Panc1 (cell line): ENCODE measurements around the gene KDM7A. TPM values are rescaled to one million over a fixed set of nuclear protein-coding genes. Genes with fewer than 3 reads are reported as not detected.

ENCODE experiments used
- ATAC-seq: fragments of 200-7000 bp; cut with Tn5 transposase; 2 replicates; pipeline ENCODE4 v1.9.1; 2020; ENCODE audit warnings: mild to moderate bottlenecking, moderate library complexity
- BruUV-seq: library from RNA; stranded (reverse); fragments of 400-500 nt; replicated peaks from 2 replicates; lab custom pipeline; 2021; lab: Mats Ljungman, UMichigan
- CTCF ChIA-PET: fragments of 300-600 bp; sonication (Branson Sonifier 250); formaldehyde crosslinking; loops from one replicate; lab custom pipeline; 2022; ENCODE audit warnings: antibody characterized with exemption; lab: Charles Lee
- POLR2A ChIA-PET: fragments of 300-600 bp; sonication (Branson Sonifier 250); formaldehyde crosslinking; loops from one replicate; lab custom pipeline; 2022; ENCODE audit warnings: antibody characterized with exemption; lab: Charles Lee
- DNase-seq: peaks from one replicate; pipeline ENCODE4 v3.0.0-alpha.2; 2010; ENCODE audit warnings: low read depth, low spot score
- H3K27ac ChIP-seq: 2 replicates; pipeline ENCODE4 v1.5.1; 2011; ENCODE audit warnings: mild to moderate bottlenecking, low read length, inconsistent platforms
- H3K27me3 ChIP-seq: fragments of 200-500 bp; sonication (Bioruptor generic); 2 replicates; pipeline ENCODE4 v1.6.0; 2014; ENCODE audit warnings: low read length, inconsistent platforms; ENCODE audit not compliant: control insufficient read depth, insufficient read depth
- H3K36me3 ChIP-seq: fragments of 200-500 bp; sonication (Bioruptor generic); 2 replicates; pipeline ENCODE4 v1.5.1; 2014; ENCODE audit warnings: inconsistent platforms, mild to moderate bottlenecking, low read length, moderate library complexity; ENCODE audit not compliant: control insufficient read depth, insufficient read depth
- H3K4me1 ChIP-seq: 2 replicates; pipeline ENCODE4 v1.5.1; 2011; ENCODE audit warnings: inconsistent platforms, mild to moderate bottlenecking, low read length, moderate library complexity; ENCODE audit not compliant: control insufficient read depth, insufficient read depth
- H3K4me3 ChIP-seq, 2 experiments: 2 replicates each; pipeline ENCODE4 v1.5.1; 2011 to 2012; ENCODE audit warnings: low read depth in 2 of 2, low read length in 2 of 2, mild to moderate bottlenecking in 2 of 2, inconsistent platforms in 1 of 2, moderate library complexity in 1 of 2
- H3K9me3 ChIP-seq: fragments of 200-500 bp; sonication (Bioruptor generic); 2 replicates; pipeline ENCODE4 v1.5.1; 2014; ENCODE audit warnings: low read depth, mild to moderate bottlenecking, inconsistent platforms, low read length, moderate library complexity; ENCODE audit not compliant: control insufficient read depth, insufficient read depth
- POLR2AphosphoS5 ChIP-seq: IDR thresholded peaks from 2 replicates; pipeline ENCODE4 v1.6.1; 2012; ENCODE audit warnings: mild to moderate bottlenecking, low read depth, low read length, moderate library complexity
- REST ChIP-seq, 2 experiments: IDR thresholded peaks; 2 replicates each; pipeline ENCODE4 v1.6.1; 2011 to 2012; ENCODE audit warnings: low read depth in 2 of 2, control low read depth in 1 of 2, low read length in 1 of 2, mild to moderate bottlenecking in 1 of 2, moderate library complexity in 1 of 2; ENCODE audit not compliant: insufficient read depth in 1 of 2
- SIN3A ChIP-seq: IDR thresholded peaks from 2 replicates; pipeline ENCODE4 v1.6.1; 2012; ENCODE audit warnings: low read depth, mild to moderate bottlenecking, low read length, moderate library complexity, borderline replicate concordance; ENCODE audit not compliant: insufficient read depth
- TCF7L2 ChIP-seq: IDR thresholded peaks from 2 replicates; pipeline ENCODE4 v1.6.1; 2011; ENCODE audit warnings: mild to moderate bottlenecking, low read depth, low read length, inconsistent platforms
- in situ Hi-C: cut with HindIII; loops from 2 replicates; pipeline ENCODE4 v1.10.0; 2016; ENCODE audit warnings: low sequenced_read_pairs, low pct_unique_long_range_greater_than_20kb
- intact Hi-C: fragments of 100-400 bp; cut with micrococcal nuclease; formaldehyde crosslinking; loops from one replicate; pipeline ENCODE4 v1.10.0; 2022; ENCODE audit not compliant: unreplicated experiment
- total RNA-seq: library from RNA; stranded (reverse); gene quantifications from one replicate; pipeline ENCODE4 v1.2.1, GENCODE V29; 2021; ENCODE audit not compliant: unreplicated experiment
- TF ChIP-seq, protein P1 (sequence below): fragments of 450-650 bp; IDR thresholded peaks from 2 replicates; pipeline ENCODE4 v1.5.1; 2017; ENCODE audit warnings: mild to moderate bottlenecking

KDM7A gene
- total RNA-seq, 1 experiment from 2014 or later, result 3.6 TPM

DNA sequence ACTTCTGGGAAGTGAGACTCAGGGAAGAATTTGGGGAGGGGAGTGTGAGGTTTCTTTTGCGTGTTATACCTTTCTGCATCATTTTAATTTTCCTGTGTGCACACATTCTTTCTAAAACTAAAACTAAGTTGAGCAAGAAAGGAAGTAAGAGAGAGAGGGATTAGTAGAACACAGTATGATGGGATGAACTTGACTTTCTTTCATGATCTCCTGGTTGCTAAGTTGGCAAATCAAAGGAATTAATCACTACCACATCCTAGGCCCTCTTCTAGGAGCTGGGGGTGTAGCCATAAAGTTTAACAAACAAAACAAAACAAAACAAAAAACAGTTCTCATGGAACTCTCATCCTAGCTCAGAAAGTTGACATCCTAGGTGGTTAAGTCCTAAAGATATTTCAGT, 19.1 kb upstream of the KDM7A start:
- DNase-seq (no peak), ATAC-seq (no peak)
- H3K27ac ChIP-seq, result no peak overlapping the region
- no peaks in the 10 kb centered on the region for H3K36me3 ChIP-seq
- H3K9me3 ChIP-seq, result no peaks in the 10 kb centered on the region
- BruUV-seq, result no TSS peak
- H3K4me1 ChIP-seq, result no peaks in the 10 kb centered on the region
- POLR2A ChIA-PET, result no interaction called here
- no peaks in the 10 kb centered on the region for H3K27me3 ChIP-seq
- TF ChIP-seq SIN3A, result no peak
- no peak for TF ChIP-seq TCF7L2
- TF ChIP-seq, protein P1, sequence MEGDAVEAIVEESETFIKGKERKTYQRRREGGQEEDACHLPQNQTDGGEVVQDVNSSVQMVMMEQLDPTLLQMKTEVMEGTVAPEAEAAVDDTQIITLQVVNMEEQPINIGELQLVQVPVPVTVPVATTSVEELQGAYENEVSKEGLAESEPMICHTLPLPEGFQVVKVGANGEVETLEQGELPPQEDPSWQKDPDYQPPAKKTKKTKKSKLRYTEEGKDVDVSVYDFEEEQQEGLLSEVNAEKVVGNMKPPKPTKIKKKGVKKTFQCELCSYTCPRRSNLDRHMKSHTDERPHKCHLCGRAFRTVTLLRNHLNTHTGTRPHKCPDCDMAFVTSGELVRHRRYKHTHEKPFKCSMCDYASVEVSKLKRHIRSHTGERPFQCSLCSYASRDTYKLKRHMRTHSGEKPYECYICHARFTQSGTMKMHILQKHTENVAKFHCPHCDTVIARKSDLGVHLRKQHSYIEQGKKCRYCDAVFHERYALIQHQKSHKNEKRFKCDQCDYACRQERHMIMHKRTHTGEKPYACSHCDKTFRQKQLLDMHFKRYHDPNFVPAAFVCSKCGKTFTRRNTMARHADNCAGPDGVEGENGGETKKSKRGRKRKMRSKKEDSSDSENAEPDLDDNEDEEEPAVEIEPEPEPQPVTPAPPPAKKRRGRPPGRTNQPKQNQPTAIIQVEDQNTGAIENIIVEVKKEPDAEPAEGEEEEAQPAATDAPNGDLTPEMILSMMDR, result no peak
- no peak for TF ChIP-seq POLR2AphosphoS5
- TF ChIP-seq REST (IDR thresholded peaks at IDR 0.05; ENCODE audit: insufficient read depth in 1 of 2, low read depth in 2 of 2, low read length in 1 of 2), result no peak
- intact Hi-C loops (no loop called here), in situ Hi-C loops (no loop called here)
- no peak overlapping the region for H3K4me3 ChIP-seq
- CTCF ChIA-PET, result no interaction called here

- intact Hi-C loops, result no loop called here
- no TSS peak for BruUV-seq
- ChIA-PET POLR2A (interaction anchor here (0.6 kb wide), 1 partner anchor 108 kb away, joined by 3 read pairs; no protein-coding TSS in a partner anchor), CTCF (interaction anchor here (0.9 kb wide), 1 partner anchor 17 kb away, joined by 4 read pairs; no protein-coding TSS in a partner anchor)
- no peaks in the 10 kb centered on the region for H3K9me3 ChIP-seq
- no peak overlapping the region for H3K27ac ChIP-seq
- in situ Hi-C loops, result no loop called here
- H3K27me3 ChIP-seq, result no peaks in the 10 kb centered on the region
- no peaks in the 10 kb centered on the region for H3K4me1 ChIP-seq
- no peak for DNase-seq
- no peak for TF ChIP-seq POLR2AphosphoS5
- TF ChIP-seq TCF7L2, result no peak
- TF ChIP-seq, protein P1, result no peak
- TF ChIP-seq SIN3A, result no peak
- TF ChIP-seq REST (IDR thresholded peaks at IDR 0.05; ENCODE audit: insufficient read depth in 1 of 2, low read depth in 2 of 2, low read length in 1 of 2), result no peak
- ATAC-seq, result no peak
- H3K4me3 ChIP-seq, result no peak overlapping the region
- H3K36me3 ChIP-seq, result no peaks in the 10 kb centered on the region
Measured at GRCh38 chr7:140192620-140193019, 15.8 kb upstream of the KDM7A start.
